Measurements from ENCODE around the gene DNAJB2.
A peak's percentile ranks its signal among the peaks of the same experiment; 100 is the strongest.

Gene DNAJB2

DNA sequence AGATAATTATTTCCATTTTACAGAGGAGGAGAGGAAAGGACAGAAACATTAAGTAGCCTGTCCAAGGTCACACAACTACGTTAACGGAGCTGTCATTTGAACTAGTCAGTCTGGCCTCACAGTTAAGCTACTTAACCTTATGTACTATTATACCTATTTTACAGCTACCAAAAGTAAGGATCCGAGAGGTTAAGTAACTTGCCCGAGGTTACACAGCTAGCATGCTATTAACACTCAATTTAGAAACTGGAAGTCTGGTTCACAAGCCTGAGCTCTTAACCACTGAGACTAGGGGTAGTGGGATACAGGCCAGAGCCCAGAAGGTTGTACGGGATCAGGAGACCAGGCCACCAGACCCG is 34.4 kb upstream of the DNAJB2 start:
- H3K27me3 ChIP-seq (ENCODE audit: control insufficient read depth, insufficient read depth, low read length), result no peaks in the 10 kb centered on the region
- H3K4me2 ChIP-seq (ENCODE audit: low read length), result peak overlapping the region; percentile 89
- TF ChIP-seq, protein P1, sequence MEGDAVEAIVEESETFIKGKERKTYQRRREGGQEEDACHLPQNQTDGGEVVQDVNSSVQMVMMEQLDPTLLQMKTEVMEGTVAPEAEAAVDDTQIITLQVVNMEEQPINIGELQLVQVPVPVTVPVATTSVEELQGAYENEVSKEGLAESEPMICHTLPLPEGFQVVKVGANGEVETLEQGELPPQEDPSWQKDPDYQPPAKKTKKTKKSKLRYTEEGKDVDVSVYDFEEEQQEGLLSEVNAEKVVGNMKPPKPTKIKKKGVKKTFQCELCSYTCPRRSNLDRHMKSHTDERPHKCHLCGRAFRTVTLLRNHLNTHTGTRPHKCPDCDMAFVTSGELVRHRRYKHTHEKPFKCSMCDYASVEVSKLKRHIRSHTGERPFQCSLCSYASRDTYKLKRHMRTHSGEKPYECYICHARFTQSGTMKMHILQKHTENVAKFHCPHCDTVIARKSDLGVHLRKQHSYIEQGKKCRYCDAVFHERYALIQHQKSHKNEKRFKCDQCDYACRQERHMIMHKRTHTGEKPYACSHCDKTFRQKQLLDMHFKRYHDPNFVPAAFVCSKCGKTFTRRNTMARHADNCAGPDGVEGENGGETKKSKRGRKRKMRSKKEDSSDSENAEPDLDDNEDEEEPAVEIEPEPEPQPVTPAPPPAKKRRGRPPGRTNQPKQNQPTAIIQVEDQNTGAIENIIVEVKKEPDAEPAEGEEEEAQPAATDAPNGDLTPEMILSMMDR (IDR thresholded peaks at IDR 0.05), result no peak

DNA sequence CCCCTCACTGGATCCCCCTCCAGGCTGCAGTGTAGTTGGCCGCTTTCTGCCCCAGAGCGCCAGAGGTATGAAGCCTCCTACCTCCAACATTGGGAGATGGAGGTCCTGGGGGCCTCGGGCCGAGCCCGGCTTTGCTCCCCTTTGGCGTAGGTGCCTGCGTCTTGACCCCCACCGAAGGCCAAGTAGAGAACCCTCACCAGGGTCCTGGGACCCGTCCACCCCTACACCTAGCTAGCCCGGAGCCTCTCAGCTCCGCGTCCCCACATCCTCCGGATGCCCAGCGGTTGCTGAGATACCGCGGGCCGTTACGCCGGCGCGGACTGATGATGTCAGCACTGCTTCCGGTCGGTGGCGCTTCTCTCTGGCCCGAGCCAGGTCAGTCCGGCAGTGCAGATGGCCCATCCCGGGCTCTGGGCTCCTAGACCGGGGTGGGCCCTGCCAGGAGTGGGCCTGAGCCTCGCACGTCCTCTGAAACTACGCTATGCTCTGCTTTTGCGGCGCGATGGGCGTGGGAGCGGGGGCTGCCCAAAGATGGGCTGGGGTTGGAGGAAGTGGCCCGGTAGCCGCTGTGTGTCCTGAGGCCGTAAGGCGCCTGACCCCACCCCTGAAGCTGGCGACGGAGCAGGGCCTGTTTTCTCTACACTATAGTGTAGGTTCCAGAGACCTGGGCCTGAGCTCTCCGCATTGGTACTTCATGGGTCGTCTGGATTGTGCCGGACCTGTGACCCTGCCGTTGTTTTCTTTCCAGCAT is 33.8 kb upstream of the DNAJB2 start, which contains the start of the genes GLB1L and STK16:
Gene GLB1L (minus strand): TSS at position 297 of the 751 bp plus-strand sequence. CDS start 1,871 bp downstream, outside the sequence.
Gene STK16 (plus strand): TSS at position 332 of the 751 bp plus-strand sequence. CDS start 521 bp downstream, outside the sequence.
- H3K9me3 ChIP-seq (ENCODE audit: control insufficient read depth, low read length), result no peaks in the 10 kb centered on the region

More for the DNA sequence above, 34.4 kb upstream of the DNAJB2 start:
- Histone ChIP-seq H3K9me3 (ENCODE audit: control insufficient read depth, low read length) (no peaks in the 10 kb centered on the region), H2AFZ (peak overlapping the region; percentile 85), H3K4me3 (ENCODE audit: low read depth, low read length) (peak overlapping the region; percentile 91), H3K4me1 (peaks cover 16% of the 10 kb centered on the region), H3K36me3 (ENCODE audit: control insufficient read depth, insufficient read depth, low read length) (no peaks in the 10 kb centered on the region), H3K9ac (peak overlapping the region; percentile 20), H3K79me2 (no peaks in the 10 kb centered on the region), H3K27ac (peak overlapping the region; percentile 89)

DNA sequence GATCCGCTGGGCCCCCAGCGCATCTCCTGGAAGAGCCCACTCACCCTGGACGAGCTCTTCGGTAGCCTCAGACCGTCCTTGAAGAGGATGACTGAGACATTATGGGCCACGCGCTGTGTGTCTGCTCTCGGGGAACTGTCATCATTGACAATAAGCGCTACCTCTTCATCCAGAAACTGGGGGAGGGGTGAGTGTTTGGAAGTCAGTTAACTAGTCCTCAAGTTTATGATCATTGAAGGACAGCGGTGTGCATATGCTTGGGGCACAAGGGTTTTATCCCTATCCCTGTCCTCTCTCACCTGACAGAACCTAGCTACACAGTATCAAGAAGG is 33.3 kb upstream of the DNAJB2 start:
- H3K79me2 ChIP-seq, result no peaks in the 10 kb centered on the region
- H3K4me1 ChIP-seq, result peaks cover 25% of the 10 kb centered on the region
- H2AFZ ChIP-seq, result peak overlapping the region; percentile 85
- H3K4me2 ChIP-seq (ENCODE audit: low read length), result peak overlapping the region; percentile 89
- H3K9me3 ChIP-seq (ENCODE audit: control insufficient read depth, low read length), result no peaks in the 10 kb centered on the region
- peak overlapping the region; percentile 91 for H3K4me3 ChIP-seq (ENCODE audit: low read depth, low read length)
- no peaks in the 10 kb centered on the region for H3K36me3 ChIP-seq (ENCODE audit: control insufficient read depth, insufficient read depth, low read length)
- H3K27ac ChIP-seq, result peak overlapping the region; percentile 89
- TF ChIP-seq, protein P1 (IDR thresholded peaks at IDR 0.05), result no peak
- peak overlapping the region; percentile 20 for H3K9ac ChIP-seq
- H3K27me3 ChIP-seq (ENCODE audit: control insufficient read depth, insufficient read depth, low read length), result no peaks in the 10 kb centered on the region

More for the DNA sequence above, 33.8 kb upstream of the DNAJB2 start, which contains the start of the genes GLB1L and STK16:
- H3K79me2 ChIP-seq, result no peaks in the 10 kb centered on the region
- peak within 1 kb of the TSS; percentile 85 for H2AFZ ChIP-seq
- peaks cover 22% of the 10 kb centered on the region for H3K4me1 ChIP-seq
- peak within 1 kb of the TSS; percentile 20 for H3K9ac ChIP-seq
- H3K36me3 ChIP-seq (ENCODE audit: control insufficient read depth, insufficient read depth, low read length), result no peaks in the 10 kb centered on the region
- peak within 1 kb of the TSS; percentile 89 for H3K27ac ChIP-seq
- TF ChIP-seq, protein P1 (IDR thresholded peaks at IDR 0.05), result no peak
- peak within 1 kb of the TSS; percentile 89 for H3K4me2 ChIP-seq (ENCODE audit: low read length)
- H3K27me3 ChIP-seq (ENCODE audit: control insufficient read depth, insufficient read depth, low read length), result no peaks in the 10 kb centered on the region
- H3K4me3 ChIP-seq (ENCODE audit: low read depth, low read length), result peak within 1 kb of the TSS; percentile 91

DNA sequence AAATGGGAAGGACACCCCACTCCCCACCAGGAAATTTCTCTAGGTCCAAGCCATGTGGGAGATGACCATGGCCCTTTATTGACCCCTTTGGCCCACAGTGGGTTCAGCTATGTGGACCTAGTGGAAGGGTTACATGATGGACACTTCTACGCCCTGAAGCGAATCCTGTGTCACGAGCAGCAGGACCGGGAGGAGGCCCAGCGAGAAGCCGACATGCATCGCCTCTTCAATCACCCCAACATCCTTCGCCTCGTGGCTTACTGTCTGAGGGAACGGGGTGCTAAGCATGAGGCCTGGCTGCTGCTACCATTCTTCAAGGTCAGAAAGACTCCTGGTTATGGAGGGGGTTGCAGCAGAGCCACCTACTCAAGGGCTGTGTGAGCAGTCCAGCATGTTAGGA is 32.6 kb upstream of the DNAJB2 start:
- TF ChIP-seq, protein P1 (IDR thresholded peaks at IDR 0.05), result no peak
- H3K4me1 ChIP-seq, result peaks cover 25% of the 10 kb centered on the region
- no peak overlapping the region for H2AFZ ChIP-seq
- no peak overlapping the region for H3K4me3 ChIP-seq (ENCODE audit: low read depth, low read length)
- no peaks in the 10 kb centered on the region for H3K9me3 ChIP-seq (ENCODE audit: control insufficient read depth, low read length)
- no peak overlapping the region for H3K27ac ChIP-seq
- H3K36me3 ChIP-seq (ENCODE audit: control insufficient read depth, insufficient read depth, low read length), result no peaks in the 10 kb centered on the region
- H3K79me2 ChIP-seq, result no peaks in the 10 kb centered on the region
- no peak overlapping the region for H3K4me2 ChIP-seq (ENCODE audit: low read length)
- no peaks in the 10 kb centered on the region for H3K27me3 ChIP-seq (ENCODE audit: control insufficient read depth, insufficient read depth, low read length)
- no peak overlapping the region for H3K9ac ChIP-seq
